IMR-90 (cell line): ENCODE results near the gene OXA1L. TPM values are rescaled to one million over a fixed set of nuclear protein-coding genes. Genes with fewer than 3 reads are reported as not detected.

Experiments
- ATAC-seq: fragments of 200-7000 bp; cut with Tn5 transposase; 2 replicates; pipeline ENCODE4 v1.9.1; 2020; ENCODE audit warnings: low read depth, mild to moderate bottlenecking, moderate library complexity
- BruUV-seq: library from RNA; stranded (reverse); fragments of 400-500 nt; replicated peaks from 2 replicates; lab custom pipeline; 2021; lab: Mats Ljungman, UMichigan
- CTCF ChIA-PET: fragments of 300-600 bp; formaldehyde crosslinking; extraction: SDS; loops from one replicate; lab custom pipeline; 2021; ENCODE audit warnings: antibody characterized with exemption; lab: Yijun Ruan, JAX
- POLR2A ChIA-PET: fragments of 300-600 bp; sonication (Branson Sonifier 250); formaldehyde crosslinking; loops from one replicate; lab custom pipeline; 2022; ENCODE audit warnings: antibody characterized with exemption; ENCODE audit not compliant: unreplicated experiment; lab: Charles Lee
- DNase-seq: peaks from one replicate; pipeline ENCODE4 v3.0.0; 2013
- H2AFZ ChIP-seq: replicated peaks from 2 replicates; pipeline ENCODE3; 2013; ENCODE audit warnings: low read length, mild to moderate bottlenecking; ENCODE audit not compliant: poor library complexity
- H2AK5ac ChIP-seq: 2 replicates; pipeline ENCODE4 v1.6.1; 2013; ENCODE audit warnings: low read depth, low read length, inconsistent platforms
- H2AK9ac ChIP-seq: replicated peaks from 2 replicates; pipeline ENCODE3; 2013; ENCODE audit warnings: mild to moderate bottlenecking, low read depth, low read length, moderate library complexity; ENCODE audit not compliant: poor library complexity
- H2BK120ac ChIP-seq: 2 replicates; pipeline ENCODE4 v1.6.1; 2013; ENCODE audit warnings: low read depth, low read length, inconsistent platforms
- H2BK15ac ChIP-seq: 3 replicates; pipeline ENCODE4 v1.6.1; 2013; ENCODE audit warnings: low read depth, low read length, inconsistent platforms
- H2BK20ac ChIP-seq: 2 replicates; pipeline ENCODE4 v1.6.1; 2013; ENCODE audit warnings: low read depth, mild to moderate bottlenecking, inconsistent platforms, low read length, moderate library complexity
- H2BK5ac ChIP-seq: 2 replicates; pipeline ENCODE4 v1.6.1; 2013; ENCODE audit warnings: mild to moderate bottlenecking, low read depth, low read length, inconsistent platforms; ENCODE audit not compliant: poor library complexity, severe bottlenecking
- H3K14ac ChIP-seq: replicated peaks from 2 replicates; pipeline ENCODE4 v1.6.1; 2013; ENCODE audit warnings: low read depth, low read length, inconsistent platforms
- H3K18ac ChIP-seq: 2 replicates; pipeline ENCODE4 v1.6.1; 2013; ENCODE audit warnings: low read depth, low read length, control low read depth
- H3K23ac ChIP-seq: 2 replicates; pipeline ENCODE4 v1.6.1; 2013; ENCODE audit warnings: low read depth, low read length, inconsistent platforms
- H3K27ac ChIP-seq: 2 replicates; pipeline ENCODE4 v1.5.1; 2013; ENCODE audit warnings: mild to moderate bottlenecking, control low read depth, low read length; ENCODE audit not compliant: insufficient read depth
- H3K27me3 ChIP-seq: 2 replicates; pipeline ENCODE4 v1.6.1; 2013; ENCODE audit warnings: low read length; ENCODE audit not compliant: control insufficient read depth, insufficient read depth
- H3K36me3 ChIP-seq: 2 replicates; pipeline ENCODE4 v1.6.1; 2013; ENCODE audit warnings: low read length, mixed read lengths; ENCODE audit not compliant: control insufficient read depth, insufficient read depth
- H3K4ac ChIP-seq: 2 replicates; pipeline ENCODE4 v1.6.1; 2013; ENCODE audit warnings: low read depth, low read length, inconsistent platforms
- H3K4me1 ChIP-seq: 2 replicates; pipeline ENCODE4 v1.6.1; 2013; ENCODE audit warnings: low read length, mixed read lengths; ENCODE audit not compliant: control insufficient read depth, insufficient read depth
- H3K4me2 ChIP-seq: 2 replicates; pipeline ENCODE4 v1.6.1; 2013; ENCODE audit warnings: low read depth, mild to moderate bottlenecking, control low read depth, low read length, moderate library complexity
- H3K4me3 ChIP-seq: 2 replicates; pipeline ENCODE4 v1.5.1; 2013; ENCODE audit warnings: low read depth, mild to moderate bottlenecking, control low read depth, low read length, moderate library complexity; ENCODE audit not compliant: insufficient read depth
- H3K56ac ChIP-seq: 2 replicates; pipeline ENCODE4 v1.6.1; 2013; ENCODE audit warnings: low read length, inconsistent platforms; ENCODE audit not compliant: insufficient read depth; ENCODE audit errors: extremely low read depth
- H3K79me1 ChIP-seq, 2 experiments: 2 replicates each; pipeline ENCODE4 v1.6.1; 2013; ENCODE audit warnings: low read length in 2 of 2, inconsistent platforms in 1 of 2, low read depth in 1 of 2
- H3K9ac ChIP-seq: 2 replicates; pipeline ENCODE4 v1.6.1; 2013; ENCODE audit warnings: low read depth, low read length, control low read depth
- H3K9me1 ChIP-seq: 2 replicates; pipeline ENCODE4 v1.6.1; 2013; ENCODE audit warnings: low read length, inconsistent platforms; ENCODE audit not compliant: insufficient read depth
- H3K9me3 ChIP-seq: 2 replicates; pipeline ENCODE4 v1.6.1; 2013; ENCODE audit warnings: low read length; ENCODE audit not compliant: control insufficient read depth, insufficient read depth
- H4K20me1 ChIP-seq: 2 replicates; pipeline ENCODE4 v1.6.1; 2013; ENCODE audit warnings: low read length, inconsistent platforms; ENCODE audit not compliant: insufficient read depth
- H4K5ac ChIP-seq: 2 replicates; pipeline ENCODE4 v1.6.1; 2013; ENCODE audit warnings: mild to moderate bottlenecking, low read depth, low read length, control low read depth
- H4K8ac ChIP-seq, 2 experiments: 2 replicates each; pipeline ENCODE4 v1.6.1; 2013; ENCODE audit warnings: low read depth in 2 of 2, low read length in 2 of 2, control low read depth in 1 of 2, inconsistent platforms in 1 of 2
- H4K91ac ChIP-seq: 2 replicates; pipeline ENCODE4 v1.6.1; 2013; ENCODE audit warnings: low read depth, low read length, inconsistent platforms; ENCODE audit not compliant: insufficient read depth
- BHLHE40 ChIP-seq: fragments of 150-350 bp; IDR thresholded peaks from 2 replicates; pipeline ENCODE4 v1.6.1; 2016; ENCODE audit warnings: mild to moderate bottlenecking, low read depth, low read length
- CEBPB ChIP-seq: IDR thresholded peaks from 2 replicates; pipeline ENCODE4 v1.6.1; 2012; ENCODE audit warnings: low read depth, low read length, improper control_type of control experiment
- CHD1 ChIP-seq: IDR thresholded peaks from 2 replicates; pipeline ENCODE4 v1.6.1; 2012; ENCODE audit warnings: low read depth, low read length, improper control_type of control experiment
- CTCF ChIP-seq: conservative IDR thresholded peaks from 2 replicates; pipeline ENCODE4 v1.5.1; 2012; ENCODE audit warnings: mild to moderate bottlenecking, low read depth, low read length, improper control_type of control experiment
- ELK1 ChIP-seq: fragments of 150-350 bp; IDR thresholded peaks from 2 replicates; pipeline ENCODE4 v1.6.1; 2016; ENCODE audit warnings: low read depth, mild to moderate bottlenecking, low read length, moderate library complexity, borderline replicate concordance
- FOS ChIP-seq: fragments of 150-350 bp; IDR thresholded peaks from 2 replicates; pipeline ENCODE4 v1.6.1; 2016; ENCODE audit warnings: low read depth, low read length
- MAFK ChIP-seq: IDR thresholded peaks from 2 replicates; pipeline ENCODE4 v1.6.1; 2012; ENCODE audit warnings: low read depth, low read length, improper control_type of control experiment
- MAZ ChIP-seq: IDR thresholded peaks from 2 replicates; pipeline ENCODE4 v1.6.1; 2012; ENCODE audit warnings: low read depth, mild to moderate bottlenecking, low read length, improper control_type of control experiment, moderate library complexity, borderline replicate concordance
- MXI1 ChIP-seq: IDR thresholded peaks from 2 replicates; pipeline ENCODE4 v1.6.1; 2012; ENCODE audit warnings: low read depth, mild to moderate bottlenecking, low read length, moderate library complexity, borderline replicate concordance
- NFE2L2 ChIP-seq: fragments of 150-350 bp; IDR thresholded peaks from 2 replicates; pipeline ENCODE4 v1.6.1; 2016; ENCODE audit warnings: low read depth, mild to moderate bottlenecking, low read length
- POLR2A ChIP-seq: IDR thresholded peaks from 2 replicates; pipeline ENCODE4 v1.6.1; 2012; ENCODE audit warnings: mild to moderate bottlenecking, low read depth, low read length
- RAD21 ChIP-seq: IDR thresholded peaks from 2 replicates; pipeline ENCODE4 v1.6.1; 2012; ENCODE audit warnings: low read length, improper control_type of control experiment
- RCOR1 ChIP-seq: IDR thresholded peaks from 2 replicates; pipeline ENCODE4 v1.6.1; 2012; ENCODE audit warnings: mild to moderate bottlenecking, low read length, improper control_type of control experiment; ENCODE audit not compliant: insufficient replicate concordance
- RFX5 ChIP-seq: IDR thresholded peaks from 2 replicates; pipeline ENCODE4 v1.8.0; 2012; ENCODE audit warnings: low read depth, mild to moderate bottlenecking, low read length, moderate library complexity
- SMC3 ChIP-seq: fragments of 150-350 bp; IDR thresholded peaks from 2 replicates; pipeline ENCODE4 v1.6.1; 2016; ENCODE audit warnings: low read depth, mild to moderate bottlenecking, antibody characterized with exemption, low read length, moderate library complexity
- USF2 ChIP-seq: fragments of 150-350 bp; IDR thresholded peaks from 2 replicates; pipeline ENCODE4 v1.6.1; 2017; ENCODE audit warnings: mild to moderate bottlenecking, antibody characterized with exemption, low read length, low read depth
- WGBS, 2 experiments: methylation state at CpG; one replicate each; pipeline versions ENCODE4 v1.1.5 to v1.1.7; 2013; ENCODE audit warnings: missing lambda C conversion rate in 2 of 2; ENCODE audit not compliant: insufficient read length in 1 of 2; ENCODE audit errors: extremely low coverage in 2 of 2; 5-methylcytosine and 5-hydroxymethylcytosine counted together
- dilution Hi-C: fragments of 300-500 bp; cut with HindIII; formaldehyde crosslinking; loops from one replicate; pipeline ENCODE4 v1.14.3; 2018; ENCODE audit warnings: low sequenced_read_pairs; ENCODE audit not compliant: unreplicated experiment
- in situ Hi-C: fragments of 300-500 bp; cut with MboI; formaldehyde crosslinking; loops from 3 replicates; pipeline ENCODE4 v1.14.3; 2019; ENCODE audit warnings: low sequenced_read_pairs, inconsistent platforms, mixed read lengths
- intact Hi-C: fragments of 100-400 bp; cut with micrococcal nuclease; formaldehyde crosslinking; loops from 2 replicates; pipeline ENCODE4 v1.10.0; 2022
- polyA plus RNA-seq, 3 experiments: library from polyadenylated mRNA; depleted of rRNA; stranded (reverse); fragments of >200 nt; gene quantifications; 2 replicates each; pipeline ENCODE4 v1.2.3, GENCODE V29; 2012; ENCODE audit warnings: low replicate concordance in 1 of 3
- total RNA-seq: library from RNA; depleted of rRNA; stranded (reverse); fragments of >200 nt; gene quantifications from 2 replicates; pipeline ENCODE4 v1.2.3, GENCODE V29; 2012

The OXA1L gene
- total and polyA plus RNA-seq, 2 of the 4 experiments (the other 2 are of a cell fraction) = 47.3 to 113 TPM

GRCh38 chr14:22748631-22749068, 17.8 kb upstream of the OXA1L start:
- Histone ChIP-seq H2AFZ (no peak overlapping the region), H2BK120ac (no peak overlapping the region), H3K4me3 (no peak overlapping the region), H4K20me1 (no peaks in the 10 kb centered on the region), H4K91ac (no peak overlapping the region), H3K36me3 (no peaks in the 10 kb centered on the region), H2BK5ac (no peak overlapping the region), H3K27me3 (peaks cover 17% of the 10 kb centered on the region), H2AK9ac (no peak overlapping the region), H3K23ac (no peak overlapping the region), H2BK20ac (no peak overlapping the region), H3K4me2 (no peak overlapping the region), H3K9me3 (no peaks in the 10 kb centered on the region), H3K4me1 (no peaks in the 10 kb centered on the region), H3K18ac (no peak overlapping the region), H3K4ac (no peak overlapping the region), H3K79me1 (no peaks in the 10 kb centered on the region), H2BK15ac (no peak overlapping the region), H2AK5ac (no peak overlapping the region), H4K8ac (no peak overlapping the region), H4K5ac (no peak overlapping the region), H3K27ac (no peak overlapping the region), H3K9ac (no peak overlapping the region), H3K56ac (no peak overlapping the region), H3K14ac (no peak overlapping the region), H3K9me1 (no peaks in the 10 kb centered on the region)
- in situ Hi-C loops (no loop called here), intact Hi-C loops (no loop called here), dilution Hi-C loops (no loop called here)
- CTCF ChIA-PET = interaction anchor here (1.0 kb wide), 1 partner anchor 96 kb away, joined by 4 read pairs; no protein-coding TSS in a partner anchor
- no peak for TF ChIP-seq SMC3
- no peak for TF ChIP-seq CEBPB
- no peak for TF ChIP-seq CHD1
- no peak for TF ChIP-seq RAD21
- TF ChIP-seq BHLHE40 = no peak
- no peak for TF ChIP-seq POLR2A
- TF ChIP-seq RCOR1 = no peak
- no peak for TF ChIP-seq MAFK
- no peak for TF ChIP-seq ELK1
- TF ChIP-seq RFX5 = no peak
- TF ChIP-seq CTCF = no peak
- no peak for TF ChIP-seq FOS
- TF ChIP-seq USF2 = no peak
- TF ChIP-seq MAZ = no peak
- TF ChIP-seq NFE2L2 = no peak
- no peak for TF ChIP-seq MXI1
- DNase-seq = no peak
- WGBS, 2 experiments = 6% methylated on average over 3 of the region's 4 CpGs; no CpG with 5 or more reads in 1 of the 2 experiments
- POLR2A ChIA-PET = no interaction called here
- ATAC-seq = no peak
- no TSS peak for BruUV-seq
